Brain microvascular endothelial cell (primary cell): Measurements from ENCODE around the gene RSPH1.

ENCODE experiments used
- DNase-seq: peaks from one replicate; pipeline ENCODE4 v3.0.0-alpha.2; 2020
- H3K27ac ChIP-seq: fragments of 250-450 bp; sonication (Bioruptor Pico); 2 replicates; pipeline ENCODE4 v1.5.1; 2020; ENCODE audit warnings: mild to moderate bottlenecking, moderate library complexity
- H3K27me3 ChIP-seq: fragments of 250-450 bp; sonication (Bioruptor Pico); replicated peaks from 2 replicates; pipeline ENCODE4 v1.5.1; 2020; ENCODE audit warnings: mild to moderate bottlenecking
- H3K36me3 ChIP-seq: fragments of 250-450 bp; sonication (Bioruptor Pico); replicated peaks from 2 replicates; pipeline ENCODE4 v1.5.1; 2020; ENCODE audit warnings: mild to moderate bottlenecking
- H3K4me3 ChIP-seq: 2 replicates; pipeline ENCODE4 v1.5.1; 2011; ENCODE audit warnings: low read depth, mild to moderate bottlenecking, control low read depth, low read length, moderate library complexity
- CTCF ChIP-seq: IDR thresholded peaks from 2 replicates; pipeline ENCODE4 v1.5.1; 2011; ENCODE audit warnings: low read depth, mild to moderate bottlenecking, moderate library complexity, low read length, control low read depth, inconsistent platforms; ENCODE audit errors: missing control alignments
- in situ Hi-C: cut with HindIII; loops from 2 replicates; pipeline ENCODE4 v1.10.0; 2017; ENCODE audit warnings: low sequenced_read_pairs, low pct_ligation_motif_present

Gene RSPH1

GRCh38 chr21:42427809-42428419 is 68.1 kb downstream of the RSPH1 start:
- in situ Hi-C loops, result no loop called here
- no peaks in the 10 kb centered on the region for H3K27me3 ChIP-seq
- H3K36me3 ChIP-seq, result no peaks in the 10 kb centered on the region
- H3K4me3 ChIP-seq, result no peak overlapping the region
- no peak overlapping the region for H3K27ac ChIP-seq
- TF ChIP-seq CTCF, result no peak
- no peak for DNase-seq

GRCh38 chr21:42426876-42427480 is 69.0 kb downstream of the RSPH1 start:
- Histone ChIP-seq H3K27me3 (no peaks in the 10 kb centered on the region), H3K27ac (no peak overlapping the region), H3K4me3 (no peak overlapping the region), H3K36me3 (no peaks in the 10 kb centered on the region)
- in situ Hi-C loops, result no loop called here
- TF ChIP-seq CTCF, result no peak
- DNase-seq, result no peak

DNA sequence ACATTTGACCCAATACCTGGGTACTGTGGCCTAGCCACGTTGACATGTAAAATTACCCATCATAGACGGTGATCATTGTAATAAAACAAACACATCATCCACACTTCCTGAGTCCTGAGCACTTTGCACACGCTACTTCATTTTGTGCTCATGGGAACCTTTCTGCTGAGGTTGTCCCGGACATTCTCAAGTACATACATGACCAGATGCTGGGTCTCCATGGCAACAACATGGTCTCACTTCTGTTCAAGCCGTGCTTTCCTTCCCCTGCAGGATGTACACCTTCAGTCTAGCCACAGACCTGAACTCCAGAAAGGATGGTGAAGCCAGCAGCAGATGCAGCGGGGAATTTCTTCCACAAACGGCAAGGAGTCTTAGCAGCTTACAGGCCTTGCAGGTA is 69.6 kb downstream of the RSPH1 start:
- H3K27ac ChIP-seq, result no peak overlapping the region
- no peaks in the 10 kb centered on the region for H3K36me3 ChIP-seq
- no peaks in the 10 kb centered on the region for H3K27me3 ChIP-seq
- in situ Hi-C loops, result no loop called here
- no peak for DNase-seq
- TF ChIP-seq CTCF, result no peak
- H3K4me3 ChIP-seq, result no peak overlapping the region

DNA sequence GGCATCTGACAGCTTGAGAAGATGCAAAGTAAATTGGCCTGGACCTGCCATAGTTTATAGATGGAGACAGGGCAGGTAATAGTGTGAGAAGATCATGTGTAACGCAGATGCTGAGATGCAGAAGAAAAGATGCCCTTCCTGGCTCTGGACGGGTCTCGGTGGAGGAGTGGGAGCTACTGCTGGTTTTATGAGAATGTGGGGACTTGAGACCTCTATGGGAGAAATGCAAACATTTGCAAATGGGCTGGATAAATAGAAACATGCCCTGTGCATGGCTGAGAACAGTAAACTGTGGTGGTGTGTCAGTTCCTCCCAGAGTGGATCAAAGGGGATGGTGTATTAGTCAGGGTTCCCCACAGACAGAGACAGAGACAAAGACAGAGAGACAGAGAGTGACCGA is 70.4 kb downstream of the RSPH1 start:
- H3K4me3 ChIP-seq, result no peak overlapping the region
- H3K27me3 ChIP-seq, result no peaks in the 10 kb centered on the region
- H3K27ac ChIP-seq, result no peak overlapping the region
- no peak for TF ChIP-seq CTCF
- in situ Hi-C loops, result no loop called here
- no peaks in the 10 kb centered on the region for H3K36me3 ChIP-seq
- no peak for DNase-seq

DNA sequence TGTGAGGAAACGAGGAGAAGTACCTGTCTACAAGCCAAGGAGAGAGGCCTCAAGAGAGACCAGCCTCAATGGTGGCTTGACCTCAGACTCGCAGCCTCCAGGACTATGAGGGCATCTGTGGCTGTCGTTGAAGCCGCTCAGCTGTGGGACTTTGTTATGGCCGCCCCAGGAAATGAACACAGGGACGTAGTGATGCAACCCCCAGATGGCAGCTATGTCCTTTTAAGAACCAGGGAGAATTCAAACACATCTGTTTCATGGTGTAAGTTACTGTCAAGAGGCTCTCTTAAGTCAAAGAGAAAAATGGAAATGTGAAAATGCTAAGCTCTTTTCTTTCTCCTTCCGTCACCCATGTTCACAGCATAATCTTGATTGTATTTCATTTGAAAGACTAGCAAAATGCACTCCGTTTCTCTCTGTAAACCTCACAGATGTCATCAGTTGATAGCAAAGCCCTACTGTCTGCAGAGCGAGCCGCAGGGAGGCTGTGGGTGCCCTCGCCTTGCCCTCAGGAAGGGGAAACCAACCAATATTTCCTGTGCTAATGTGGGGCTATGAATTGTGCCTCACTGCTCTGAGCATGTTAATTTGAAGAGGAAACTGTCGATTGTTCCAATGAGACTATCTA is 71.0 kb downstream of the RSPH1 start:
- Histone ChIP-seq H3K36me3 (no peaks in the 10 kb centered on the region), H3K4me3 (no peak overlapping the region), H3K27me3 (no peaks in the 10 kb centered on the region), H3K27ac (no peak overlapping the region)
- no peak for DNase-seq
- TF ChIP-seq CTCF, result no peak
- in situ Hi-C loops, result no loop called here

GRCh38 chr21:42423685-42424084 is 72.3 kb downstream of the RSPH1 start:
- no peak for TF ChIP-seq CTCF
- no peaks in the 10 kb centered on the region for H3K36me3 ChIP-seq
- no peak overlapping the region for H3K27ac ChIP-seq
- no peak overlapping the region for H3K4me3 ChIP-seq
- no peaks in the 10 kb centered on the region for H3K27me3 ChIP-seq
- in situ Hi-C loops, result no loop called here
- no peak for DNase-seq
